Putamen (tissue), 1 donor: ENCODE results near the gene BRSK2.

Source experiments
- DNase-seq: peaks from one replicate; pipeline ENCODE4 v3.0.0-alpha.2; 2016; ENCODE audit warnings: low spot score

BRSK2 gene

DNA sequence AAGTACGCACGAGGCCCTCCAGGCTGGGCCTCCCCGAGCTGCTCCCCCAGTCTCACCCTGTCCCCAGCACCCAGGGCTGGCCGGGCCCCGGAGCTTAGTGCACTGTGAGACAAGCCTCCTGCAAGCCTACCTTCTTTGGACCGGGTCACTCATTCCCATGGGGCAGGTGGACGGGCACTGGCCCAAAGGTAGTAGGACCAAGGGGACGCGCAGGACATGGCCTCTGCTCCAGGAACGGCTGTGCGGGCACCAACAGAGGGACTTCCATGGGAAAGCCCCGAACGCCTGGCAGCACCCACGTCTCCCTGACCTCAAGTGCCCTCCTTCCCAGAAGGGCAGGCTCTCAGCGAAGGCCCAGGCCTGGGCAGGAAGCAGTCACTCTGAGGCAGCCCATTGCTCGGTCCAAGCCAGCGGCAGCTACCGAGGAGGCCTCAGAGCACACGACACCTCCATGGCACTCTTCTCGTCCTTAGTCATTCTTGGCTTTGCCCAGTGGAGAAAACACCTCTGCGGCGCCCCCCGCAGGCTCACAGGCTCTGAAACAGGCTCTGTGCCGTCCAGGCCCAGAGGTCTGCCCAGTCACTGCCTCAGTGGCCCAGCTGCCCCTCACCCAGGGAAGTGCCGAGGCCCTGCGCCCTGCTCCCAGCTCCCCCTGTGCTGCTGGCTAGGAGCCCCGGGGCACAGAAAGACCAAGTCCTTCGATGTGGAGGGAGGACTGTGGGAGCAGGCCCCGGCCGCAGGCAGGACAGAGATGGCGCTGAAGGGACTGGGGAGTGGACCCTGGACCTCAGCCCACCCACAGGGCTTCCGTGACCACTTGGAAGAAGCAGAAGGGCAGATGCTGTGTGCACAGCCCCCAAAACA lies 93.1 kb downstream of the BRSK2 start:
- no peak for DNase-seq

DNA sequence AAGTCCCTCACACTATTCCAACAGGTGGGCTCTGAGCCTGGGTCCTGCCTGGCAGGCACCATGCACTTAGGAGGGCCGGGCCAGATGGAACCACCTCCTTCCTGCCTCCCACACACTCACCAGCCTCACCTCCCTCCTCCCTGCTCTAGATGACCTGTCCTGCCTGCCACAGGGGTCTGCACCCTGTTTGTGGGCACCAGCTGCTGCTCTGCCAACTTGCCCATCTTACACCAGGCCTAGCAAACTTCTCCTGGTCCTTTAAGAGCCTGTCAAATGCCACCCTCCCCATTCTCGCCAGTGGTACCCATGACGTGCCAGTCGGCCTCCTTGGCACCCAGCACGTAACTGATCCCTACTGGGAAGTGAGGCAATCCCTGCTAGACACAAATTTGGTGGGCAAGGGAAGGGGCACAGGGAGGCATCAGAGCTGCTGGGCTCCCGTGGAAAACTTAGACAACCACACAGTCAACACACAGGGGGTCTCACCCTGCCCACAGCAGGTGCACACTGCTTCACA lies 93.8 kb downstream of the BRSK2 start:
- no peak for DNase-seq

DNA sequence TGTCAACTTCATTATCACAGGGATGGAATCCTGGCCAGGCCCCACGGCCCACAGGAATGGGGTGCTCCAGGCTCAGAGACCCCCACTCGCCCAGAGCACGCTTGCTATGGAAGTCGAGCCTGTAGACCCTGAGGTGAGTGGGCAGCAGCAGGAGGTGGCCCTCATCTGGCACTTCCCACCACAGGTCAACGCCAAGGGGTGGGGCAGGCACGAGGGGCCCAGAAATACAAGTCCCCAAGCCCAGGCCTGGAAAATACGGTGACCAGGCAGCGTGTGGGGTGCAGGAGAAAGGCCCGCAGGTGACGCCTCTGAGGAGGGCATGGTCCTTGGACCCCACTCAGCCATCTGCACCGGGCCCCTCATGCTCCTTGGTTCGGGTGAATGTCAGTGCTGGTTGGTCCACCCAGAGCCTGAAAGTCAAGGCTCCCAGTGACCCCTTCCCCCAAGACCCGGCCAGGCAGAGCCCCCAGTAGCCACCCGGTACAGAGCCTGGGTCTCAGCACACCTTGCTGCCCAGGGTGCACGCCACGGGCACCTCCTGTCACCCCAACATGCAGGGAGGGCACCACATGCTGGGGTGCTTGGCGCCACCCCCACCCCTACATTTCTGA lies 94.4 kb downstream of the BRSK2 start:
- DNase-seq: no peak

- DNase-seq: no peak
Observed at GRCh38 chr11:1484695-1485503, 95.2 kb downstream of the BRSK2 start.

GRCh38 chr11:1485504-1485885 lies 95.8 kb downstream of the BRSK2 start:
- no peak for DNase-seq

- no peak for DNase-seq
Observed at GRCh38 chr11:1486054-1486825, 96.5 kb downstream of the BRSK2 start, which contains the start of gene MOB2. TSS of gene MOB2 (minus strand) at chr11:1486779. CDS start at chr11:1486556, 223 bp downstream.

DNA sequence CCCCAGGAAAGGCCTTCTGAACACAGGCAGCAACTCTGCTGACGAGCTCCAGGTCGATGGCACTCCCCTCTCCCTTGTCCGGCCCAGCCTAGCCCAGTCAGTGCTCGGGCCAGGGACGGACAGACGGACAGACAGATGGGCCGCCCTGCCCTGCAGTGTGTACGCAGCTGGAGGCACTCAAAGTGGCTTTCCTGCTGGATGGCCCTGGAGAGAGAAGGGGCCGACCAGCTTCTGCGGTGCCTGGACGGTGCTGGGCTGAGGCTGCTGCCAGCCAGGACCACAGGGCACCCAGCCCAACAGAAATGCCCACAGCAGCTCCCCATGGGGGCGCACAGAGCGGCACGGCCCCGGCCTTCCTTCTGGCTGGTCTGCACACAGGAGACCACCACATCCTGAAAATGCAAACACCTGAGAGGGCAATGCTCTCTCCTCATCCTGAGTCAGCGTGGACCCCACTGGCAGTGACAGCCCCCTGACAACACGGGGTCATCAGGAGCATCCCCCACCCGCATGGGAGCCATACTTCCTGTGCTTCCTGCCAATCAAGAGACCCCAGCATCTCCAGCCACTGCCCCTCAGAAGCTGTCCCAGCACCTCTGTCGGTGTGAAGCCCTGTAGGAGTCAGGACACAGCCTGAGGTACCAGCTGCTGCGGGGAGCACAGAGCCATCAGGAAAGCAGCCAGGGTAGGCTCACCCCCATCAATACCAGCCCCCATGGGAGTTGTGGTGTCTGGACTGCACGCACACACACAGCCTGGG lies 97.5 kb downstream of the BRSK2 start:
- no peak for DNase-seq

DNA sequence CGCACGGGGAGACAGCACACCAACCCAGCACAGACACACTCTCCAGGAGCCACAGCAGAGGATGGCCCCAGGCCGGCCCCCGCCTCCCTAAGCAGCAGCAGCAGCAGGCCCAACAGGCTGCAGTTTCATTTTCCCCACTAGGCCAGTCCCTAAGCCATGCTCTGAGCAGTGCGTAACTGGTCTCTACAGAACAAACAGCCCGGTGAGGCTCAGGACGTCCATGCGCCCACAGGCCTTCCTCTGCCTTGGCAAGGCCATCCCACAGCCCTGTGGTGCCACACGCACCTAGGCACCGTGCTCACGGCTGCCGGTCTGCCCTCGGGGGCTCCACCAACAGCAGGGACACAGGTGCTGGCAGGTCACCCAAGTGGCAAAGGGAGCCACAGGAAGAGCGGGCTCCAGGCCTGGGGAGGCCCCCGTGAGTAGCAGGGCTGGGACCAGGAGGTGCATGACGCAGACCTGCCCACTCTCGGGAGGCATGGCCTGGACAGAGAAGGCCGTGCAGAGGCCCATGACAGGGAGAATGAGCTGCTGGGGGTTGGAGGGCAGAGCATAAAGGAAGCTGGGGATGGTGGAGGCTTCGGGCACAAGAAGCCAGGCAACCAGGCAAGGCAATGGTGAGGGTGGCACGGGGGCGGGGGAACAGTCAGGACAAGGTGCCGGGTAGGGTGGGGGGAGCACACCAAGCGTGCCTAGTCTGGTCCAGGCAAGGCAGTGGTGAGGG lies 98.3 kb downstream of the BRSK2 start:
- DNase-seq: no peak

DNA sequence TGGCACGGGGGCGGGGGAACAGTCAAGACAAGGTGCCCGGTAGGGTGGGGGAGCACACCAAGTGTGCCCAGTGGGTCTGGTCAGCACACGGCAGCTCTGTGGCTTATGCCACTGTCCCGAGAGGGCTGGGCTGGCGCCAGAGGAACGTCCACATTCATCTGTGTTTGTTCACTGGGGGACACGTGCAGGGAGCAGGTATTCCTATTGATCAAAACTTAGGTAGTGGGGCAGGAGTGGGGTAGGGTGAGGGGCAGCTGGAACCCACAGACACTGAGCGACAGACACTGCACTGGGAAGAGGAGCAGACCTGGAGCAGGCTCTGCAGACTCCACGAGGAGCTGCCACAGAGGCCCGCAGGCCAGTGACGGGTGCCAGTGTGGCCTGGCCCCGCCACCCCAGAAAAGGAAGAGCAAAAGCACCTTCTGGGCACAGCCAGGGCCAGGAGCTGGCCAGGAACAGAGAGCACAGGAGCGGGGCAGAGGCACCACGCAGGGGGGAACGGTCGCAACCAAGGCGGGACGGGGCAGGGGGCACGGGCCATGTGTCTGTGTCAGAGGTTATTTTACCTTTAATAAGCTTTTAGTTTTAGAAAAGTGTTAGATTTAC lies 98.9 kb downstream of the BRSK2 start:
- DNase-seq: no peak

DNA sequence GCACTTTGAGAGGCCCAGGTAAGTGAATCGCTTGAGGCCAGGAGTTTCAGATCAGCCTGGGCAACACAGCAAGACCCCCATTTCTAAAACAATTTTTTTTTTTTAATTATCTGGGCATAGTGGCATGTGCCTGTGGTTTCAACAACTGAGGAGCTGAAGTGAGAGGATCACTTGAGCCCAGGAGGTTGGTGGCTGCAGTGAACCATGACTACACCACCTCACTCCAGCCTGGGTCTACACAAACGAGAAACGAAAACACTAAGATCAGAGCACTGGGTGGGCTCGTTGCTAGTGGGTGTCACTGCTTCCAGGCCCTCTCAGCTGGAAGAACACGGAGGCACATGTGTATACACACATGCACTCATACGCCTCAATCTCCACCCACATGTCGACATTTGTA lies 100.9 kb downstream of the BRSK2 start:
- DNase-seq: no peak

- DNase-seq: no peak
Observed at GRCh38 chr11:1491379-1491778, 101.6 kb downstream of the BRSK2 start.

- DNase-seq: no peak
Observed at GRCh38 chr11:1493650-1494244, 104.0 kb downstream of the BRSK2 start.

DNA sequence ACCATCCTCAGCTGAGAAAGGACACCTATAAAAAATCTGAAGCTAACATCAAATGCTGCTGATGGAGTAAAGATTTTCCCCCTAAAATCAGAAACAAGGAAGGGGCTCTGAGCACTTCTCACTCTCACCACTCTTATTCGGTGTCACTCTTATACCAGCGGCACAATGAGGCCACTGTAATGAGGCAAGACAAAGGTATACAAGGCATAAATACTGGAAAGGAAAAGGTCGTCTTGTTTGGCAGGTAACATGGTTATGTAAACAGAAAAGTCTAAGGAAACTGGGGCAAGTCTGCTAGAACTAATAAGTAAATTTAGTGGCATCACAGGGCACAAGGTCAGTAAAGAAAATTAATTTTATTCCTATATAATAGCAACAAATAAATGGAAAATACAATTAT lies 104.9 kb downstream of the BRSK2 start:
- no peak for DNase-seq

DNA sequence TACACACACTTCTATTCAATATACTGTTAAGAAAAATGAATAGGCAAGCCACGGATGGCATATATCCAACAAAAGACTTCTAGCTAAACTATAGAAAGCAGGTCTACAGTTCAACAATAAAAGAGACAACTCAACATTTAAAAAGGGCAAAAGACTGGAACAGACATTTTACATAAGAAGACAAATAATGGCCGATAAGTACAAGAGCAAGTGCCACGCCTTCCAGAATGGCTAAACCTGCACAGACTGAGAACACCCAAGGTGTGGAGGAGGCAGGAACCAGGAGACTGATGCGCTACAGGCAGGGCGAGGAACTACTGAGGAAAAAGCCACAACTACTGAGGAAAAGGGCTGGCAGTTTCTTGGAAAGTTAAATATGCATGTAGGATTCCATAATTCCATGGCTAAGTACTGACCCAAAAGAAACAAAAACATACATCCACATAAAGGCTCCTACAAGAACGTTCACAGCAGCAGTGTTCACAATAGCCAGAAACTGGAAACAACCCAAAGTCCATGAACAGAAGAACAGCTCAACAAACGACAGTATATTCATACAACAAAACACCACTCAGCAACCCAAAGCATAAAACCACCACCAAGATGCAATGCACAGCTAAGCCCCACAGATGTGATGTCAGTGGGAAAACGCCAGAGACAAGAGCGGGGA lies 106.5 kb downstream of the BRSK2 start:
- DNase-seq: no peak

DNA sequence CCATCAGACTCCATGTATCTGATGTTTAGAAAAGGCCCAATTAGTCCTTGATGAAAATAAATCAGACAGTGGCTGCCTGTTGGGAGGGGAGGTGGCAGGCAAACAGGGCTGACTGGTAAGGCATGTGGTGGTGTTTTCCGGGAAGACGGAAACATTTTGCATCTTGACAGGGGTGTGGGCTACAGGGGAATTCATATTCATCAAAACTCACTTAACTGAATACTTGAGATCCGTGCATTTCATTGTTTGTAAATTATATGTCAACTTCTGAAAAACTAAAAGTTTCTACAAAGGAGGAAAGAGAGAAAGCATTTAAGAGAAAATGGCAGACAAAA lies 107.0 kb downstream of the BRSK2 start:
- DNase-seq: no peak

- no peak for DNase-seq
Observed at GRCh38 chr11:1497600-1497999, 107.9 kb downstream of the BRSK2 start.

GRCh38 chr11:1498262-1498661 lies 108.5 kb downstream of the BRSK2 start:
- no peak for DNase-seq

- no peak for DNase-seq
Observed at GRCh38 chr11:1499261-1499890, 109.6 kb downstream of the BRSK2 start.

DNA sequence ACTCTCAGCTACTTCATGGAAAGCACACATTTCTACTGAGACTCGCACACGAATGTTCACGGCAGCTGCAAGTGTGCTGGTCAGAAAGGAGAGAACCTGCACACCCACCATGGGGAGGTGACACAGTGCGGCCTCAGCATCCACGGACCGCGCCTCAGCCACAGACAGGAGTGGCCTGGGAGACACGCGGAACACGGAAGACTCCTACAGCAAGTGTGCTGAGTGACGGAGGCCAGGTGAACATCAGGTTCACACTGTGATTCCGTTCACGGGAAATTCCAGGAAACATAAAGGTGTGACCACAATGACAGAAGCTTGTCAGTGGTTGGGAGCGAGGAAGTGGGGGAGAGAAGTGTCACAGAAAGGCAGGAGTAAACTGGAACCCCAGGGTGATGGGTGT lies 110.2 kb downstream of the BRSK2 start:
- DNase-seq: no peak
